HEK293 (cell line): ENCODE results near the gene HBEGF.
A peak's percentile ranks its signal among the peaks of the same experiment; 100 is the strongest.

Experiments
- BCL11B ChIP-seq: fragments of 450-650 bp; formaldehyde crosslinking; IDR thresholded peaks from 2 replicates; pipeline ENCODE4 v1.5.1; 2016; ENCODE audit warnings: low read depth, missing biosample characterization, missing genetic modification characterization
- GLI2 ChIP-seq: fragments of 450-650 bp; formaldehyde crosslinking; IDR thresholded peaks from 2 replicates; pipeline ENCODE4; 2017; ENCODE audit warnings: missing biosample characterization, missing genetic modification characterization, low read depth, borderline replicate concordance
- KLF1 ChIP-seq: fragments of 450-650 bp; formaldehyde crosslinking; IDR thresholded peaks from 2 replicates; pipeline ENCODE4 v1.5.1; 2016; ENCODE audit warnings: missing biosample characterization, missing genetic modification characterization
- KLF10 ChIP-seq: fragments of 450-650 bp; IDR thresholded peaks from 2 replicates; pipeline ENCODE4 v1.5.1; 2018; ENCODE audit warnings: missing biosample characterization, mild to moderate bottlenecking, missing genetic modification characterization
- KLF7 ChIP-seq: fragments of 450-650 bp; formaldehyde crosslinking; IDR thresholded peaks from 2 replicates; pipeline ENCODE4 v1.5.1; 2016; ENCODE audit warnings: missing biosample characterization, missing genetic modification characterization, borderline replicate concordance
- SETDB1 ChIP-seq: IDR thresholded peaks from one replicate; pipeline ENCODE4 v1.6.1; 2017; ENCODE audit warnings: mild to moderate bottlenecking, low read length, moderate library complexity, mixed read lengths; ENCODE audit not compliant: insufficient read length
- WT1 ChIP-seq: fragments of 450-650 bp; formaldehyde crosslinking; IDR thresholded peaks from 2 replicates; pipeline ENCODE4 v1.5.1; 2016; ENCODE audit warnings: missing biosample characterization, missing genetic modification characterization
- ZFP41 ChIP-seq: fragments of 450-650 bp; formaldehyde crosslinking; IDR thresholded peaks from 2 replicates; pipeline ENCODE4 v1.5.1; 2016; ENCODE audit warnings: missing biosample characterization, missing genetic modification characterization, borderline replicate concordance
- ZNF121 ChIP-seq: fragments of 450-650 bp; formaldehyde crosslinking; IDR thresholded peaks from 2 replicates; pipeline ENCODE4 v1.5.1; 2016; ENCODE audit warnings: missing biosample characterization, missing genetic modification characterization
- ZNF146 ChIP-seq: fragments of 450-650 bp; formaldehyde crosslinking; IDR thresholded peaks from 2 replicates; pipeline ENCODE4 v1.5.1; 2016; ENCODE audit warnings: missing biosample characterization, missing genetic modification characterization
- ZNF155 ChIP-seq: fragments of 450-650 bp; formaldehyde crosslinking; IDR thresholded peaks from 2 replicates; pipeline ENCODE4 v1.5.1; 2016; ENCODE audit warnings: missing biosample characterization, missing genetic modification characterization
- ZNF16 ChIP-seq: fragments of 450-650 bp; formaldehyde crosslinking; IDR thresholded peaks from 2 replicates; pipeline ENCODE4 v1.5.1; 2016; ENCODE audit warnings: low read depth, missing biosample characterization, missing genetic modification characterization
- ZNF2 ChIP-seq: fragments of 450-650 bp; formaldehyde crosslinking; IDR thresholded peaks from 2 replicates; pipeline ENCODE4 v1.5.1; 2016; ENCODE audit warnings: missing biosample characterization, missing genetic modification characterization
- ZNF302 ChIP-seq: fragments of 450-650 bp; formaldehyde crosslinking; IDR thresholded peaks from 2 replicates; pipeline ENCODE4 v1.5.1; 2016; ENCODE audit warnings: missing biosample characterization, missing genetic modification characterization, low read depth
- ZNF335 ChIP-seq: fragments of 450-650 bp; formaldehyde crosslinking; conservative IDR thresholded peaks from 2 replicates; pipeline ENCODE4 v1.5.1; 2016; ENCODE audit warnings: missing biosample characterization, missing genetic modification characterization
- ZNF341 ChIP-seq: fragments of 450-650 bp; formaldehyde crosslinking; IDR thresholded peaks from 2 replicates; pipeline ENCODE4; 2016; ENCODE audit warnings: low read depth, missing biosample characterization, missing genetic modification characterization
- ZNF366 ChIP-seq: fragments of 450-650 bp; formaldehyde crosslinking; conservative IDR thresholded peaks from 2 replicates; pipeline ENCODE4 v1.5.1; 2016; ENCODE audit warnings: missing biosample characterization, missing genetic modification characterization
- ZNF37A ChIP-seq: fragments of 450-650 bp; IDR thresholded peaks from 2 replicates; pipeline ENCODE4 v1.5.1; 2018; ENCODE audit warnings: missing biosample characterization, missing genetic modification characterization
- ZNF529 ChIP-seq: fragments of 450-650 bp; formaldehyde crosslinking; IDR thresholded peaks from 2 replicates; pipeline ENCODE4 v1.5.1; 2017; ENCODE audit warnings: missing genetic modification characterization, missing biosample characterization; ENCODE audit not compliant: insufficient replicate concordance
- ZNF544 ChIP-seq: fragments of 450-650 bp; formaldehyde crosslinking; IDR thresholded peaks from 2 replicates; pipeline ENCODE4 v1.5.0; 2017; ENCODE audit warnings: missing biosample characterization, missing genetic modification characterization
- ZNF548 ChIP-seq: fragments of 450-650 bp; formaldehyde crosslinking; IDR thresholded peaks from 2 replicates; pipeline ENCODE4 v1.5.1; 2016; ENCODE audit warnings: missing biosample characterization, missing genetic modification characterization
- ZNF585B ChIP-seq: fragments of 450-650 bp; formaldehyde crosslinking; IDR thresholded peaks from 2 replicates; pipeline ENCODE4 v1.5.1; 2016; ENCODE audit warnings: missing biosample characterization, missing genetic modification characterization
- ZNF621 ChIP-seq: fragments of 450-650 bp; formaldehyde crosslinking; IDR thresholded peaks from 2 replicates; pipeline ENCODE4 v1.5.1; 2017; ENCODE audit warnings: missing biosample characterization, missing genetic modification characterization
- ZNF624 ChIP-seq: fragments of 450-650 bp; formaldehyde crosslinking; IDR thresholded peaks from 2 replicates; pipeline ENCODE4 v1.5.1; 2017; ENCODE audit warnings: missing biosample characterization, missing genetic modification characterization
- ZNF670 ChIP-seq: fragments of 450-650 bp; formaldehyde crosslinking; IDR thresholded peaks from 2 replicates; pipeline ENCODE4 v1.5.1; 2016; ENCODE audit warnings: missing biosample characterization, missing genetic modification characterization, low read depth
- ZNF677 ChIP-seq: fragments of 450-650 bp; IDR thresholded peaks from 2 replicates; pipeline ENCODE4 v1.5.0; 2018; ENCODE audit warnings: missing biosample characterization, mild to moderate bottlenecking, missing genetic modification characterization, moderate library complexity
- TF ChIP-seq, protein P1 (sequence below): fragments of 450-650 bp; formaldehyde crosslinking; IDR thresholded peaks from 2 replicates; pipeline ENCODE4 v1.5.1; 2016; ENCODE audit warnings: missing biosample characterization, missing genetic modification characterization
- TF ChIP-seq, protein P2 (sequence below): fragments of 450-650 bp; formaldehyde crosslinking; IDR thresholded peaks from 2 replicates; pipeline ENCODE4 v1.5.1; 2017; ENCODE audit warnings: missing biosample characterization, missing genetic modification characterization
- TF ChIP-seq, protein P3 (sequence below): fragments of 450-650 bp; formaldehyde crosslinking; IDR thresholded peaks from 2 replicates; pipeline ENCODE4 v1.5.1; 2017; ENCODE audit warnings: missing biosample characterization, missing genetic modification characterization
- TF ChIP-seq, protein P4 (sequence below): fragments of 450-650 bp; formaldehyde crosslinking; IDR thresholded peaks from 2 replicates; pipeline ENCODE4 v1.5.1; 2016; ENCODE audit warnings: missing biosample characterization, missing genetic modification characterization
- TF ChIP-seq, protein P5 (sequence below): fragments of 450-650 bp; formaldehyde crosslinking; IDR thresholded peaks from 2 replicates; pipeline ENCODE4 v1.5.1; 2016; ENCODE audit warnings: missing biosample characterization, missing genetic modification characterization, low read depth

HBEGF gene

DNA sequence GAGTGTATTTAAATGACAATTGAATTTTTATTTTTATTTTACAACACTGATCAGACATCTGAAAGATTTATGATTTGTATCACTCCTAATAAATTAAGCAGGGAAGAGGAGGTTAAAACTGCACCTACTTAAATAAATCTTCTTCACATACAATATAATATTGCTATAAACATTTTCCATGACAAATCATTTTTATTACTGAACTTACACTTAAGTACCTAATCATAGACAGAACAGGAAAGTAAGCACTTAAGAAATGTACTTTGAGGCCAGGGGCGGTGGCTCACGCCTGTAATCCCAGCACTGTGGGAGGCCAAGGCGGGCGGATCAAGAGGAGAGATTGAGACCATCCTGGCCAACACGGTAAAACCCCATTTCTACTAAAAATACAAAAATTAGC lies 47.3 kb downstream of the HBEGF start (continued):
- TF ChIP-seq ZNF16 (tag by site-specific recombination) (no peak), KLF1 (tag by site-specific recombination) (peak; percentile 80), ZNF335 (tag by site-specific recombination) (no peak), ZNF621 (tag by site-specific recombination) (no peak), ZFP41 (tag by site-specific recombination) (no peak), GLI2 (tag by site-specific recombination) (0 out of 2 replicates have a peak, but pooled peaks have one; percentile 12), ZNF302 (no peak), KLF10 (tag by site-specific recombination) (peak; percentile 21; the same call in 1 of the 2 replicates), ZNF341 (tag by site-specific recombination) (no peak), ZNF121 (tag by site-specific recombination) (no peak), ZNF37A (no peak), SETDB1 (no peak), BCL11B (no peak), ZNF624 (no peak), ZNF670 (tag by site-specific recombination) (no peak), ZNF529 (tag by site-specific recombination) (no peak), ZNF366 (no peak), ZNF155 (tag by site-specific recombination) (no peak), KLF7 (0 out of 2 replicates have a peak, but pooled peaks have one; percentile 73), ZNF548 (no peak), ZNF544 (no peak), WT1 (tag by site-specific recombination) (peak; percentile 53), ZNF2 (tag by site-specific recombination) (peak; percentile 67; the same call in 1 of the 2 replicates), ZNF146 (no peak), ZNF585B (tag by site-specific recombination) (no peak), ZNF677 (tag by site-specific recombination) (no peak)
- TF ChIP-seq, protein P1, sequence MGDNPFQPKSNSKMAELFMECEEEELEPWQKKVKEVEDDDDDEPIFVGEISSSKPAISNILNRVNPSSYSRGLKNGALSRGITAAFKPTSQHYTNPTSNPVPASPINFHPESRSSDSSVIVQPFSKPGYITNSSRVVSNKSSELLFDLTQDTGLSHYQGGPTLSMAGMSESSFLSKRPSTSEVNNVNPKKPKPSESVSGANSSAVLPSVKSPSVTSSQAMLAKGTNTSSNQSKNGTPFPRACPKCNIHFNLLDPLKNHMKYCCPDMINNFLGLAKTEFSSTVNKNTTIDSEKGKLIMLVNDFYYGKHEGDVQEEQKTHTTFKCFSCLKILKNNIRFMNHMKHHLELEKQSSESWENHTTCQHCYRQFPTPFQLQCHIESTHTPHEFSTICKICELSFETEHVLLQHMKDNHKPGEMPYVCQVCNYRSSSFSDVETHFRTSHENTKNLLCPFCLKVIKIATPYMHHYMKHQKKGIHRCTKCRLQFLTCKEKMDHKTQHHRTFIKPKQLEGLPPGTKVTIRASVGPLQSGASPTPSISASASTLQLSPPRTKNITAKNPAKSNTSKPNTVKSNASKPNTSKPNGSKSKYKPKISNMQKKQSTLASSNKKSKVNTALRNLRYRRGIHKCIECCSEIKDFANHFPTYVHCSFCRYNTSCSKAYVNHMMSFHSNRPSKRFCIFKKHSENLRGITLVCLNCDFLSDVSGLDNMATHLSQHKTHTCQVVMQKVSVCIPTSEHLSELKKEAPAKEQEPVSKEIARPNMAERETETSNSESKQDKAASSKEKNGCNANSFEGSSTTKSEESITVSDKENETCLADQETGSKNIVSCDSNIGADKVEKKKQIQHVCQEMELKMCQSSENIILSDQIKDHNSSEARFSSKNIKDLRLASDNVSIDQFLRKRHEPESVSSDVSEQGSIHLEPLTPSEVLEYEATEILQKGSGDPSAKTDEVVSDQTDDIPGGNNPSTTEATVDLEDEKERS (tag by site-specific recombination) = no peak
- TF ChIP-seq, protein P2, sequence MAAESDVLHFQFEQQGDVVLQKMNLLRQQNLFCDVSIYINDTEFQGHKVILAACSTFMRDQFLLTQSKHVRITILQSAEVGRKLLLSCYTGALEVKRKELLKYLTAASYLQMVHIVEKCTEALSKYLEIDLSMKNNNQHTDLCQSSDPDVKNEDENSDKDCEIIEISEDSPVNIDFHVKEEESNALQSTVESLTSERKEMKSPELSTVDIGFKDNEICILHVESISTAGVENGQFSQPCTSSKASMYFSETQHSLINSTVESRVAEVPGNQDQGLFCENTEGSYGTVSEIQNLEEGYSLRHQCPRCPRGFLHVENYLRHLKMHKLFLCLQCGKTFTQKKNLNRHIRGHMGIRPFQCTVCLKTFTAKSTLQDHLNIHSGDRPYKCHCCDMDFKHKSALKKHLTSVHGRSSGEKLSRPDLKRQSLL (tag by site-specific recombination) = no peak
- TF ChIP-seq, protein P3, sequence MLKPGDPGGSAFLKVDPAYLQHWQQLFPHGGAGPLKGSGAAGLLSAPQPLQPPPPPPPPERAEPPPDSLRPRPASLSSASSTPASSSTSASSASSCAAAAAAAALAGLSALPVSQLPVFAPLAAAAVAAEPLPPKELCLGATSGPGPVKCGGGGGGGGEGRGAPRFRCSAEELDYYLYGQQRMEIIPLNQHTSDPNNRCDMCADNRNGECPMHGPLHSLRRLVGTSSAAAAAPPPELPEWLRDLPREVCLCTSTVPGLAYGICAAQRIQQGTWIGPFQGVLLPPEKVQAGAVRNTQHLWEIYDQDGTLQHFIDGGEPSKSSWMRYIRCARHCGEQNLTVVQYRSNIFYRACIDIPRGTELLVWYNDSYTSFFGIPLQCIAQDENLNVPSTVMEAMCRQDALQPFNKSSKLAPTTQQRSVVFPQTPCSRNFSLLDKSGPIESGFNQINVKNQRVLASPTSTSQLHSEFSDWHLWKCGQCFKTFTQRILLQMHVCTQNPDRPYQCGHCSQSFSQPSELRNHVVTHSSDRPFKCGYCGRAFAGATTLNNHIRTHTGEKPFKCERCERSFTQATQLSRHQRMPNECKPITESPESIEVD = peak; percentile 66
- TF ChIP-seq, protein P4, sequence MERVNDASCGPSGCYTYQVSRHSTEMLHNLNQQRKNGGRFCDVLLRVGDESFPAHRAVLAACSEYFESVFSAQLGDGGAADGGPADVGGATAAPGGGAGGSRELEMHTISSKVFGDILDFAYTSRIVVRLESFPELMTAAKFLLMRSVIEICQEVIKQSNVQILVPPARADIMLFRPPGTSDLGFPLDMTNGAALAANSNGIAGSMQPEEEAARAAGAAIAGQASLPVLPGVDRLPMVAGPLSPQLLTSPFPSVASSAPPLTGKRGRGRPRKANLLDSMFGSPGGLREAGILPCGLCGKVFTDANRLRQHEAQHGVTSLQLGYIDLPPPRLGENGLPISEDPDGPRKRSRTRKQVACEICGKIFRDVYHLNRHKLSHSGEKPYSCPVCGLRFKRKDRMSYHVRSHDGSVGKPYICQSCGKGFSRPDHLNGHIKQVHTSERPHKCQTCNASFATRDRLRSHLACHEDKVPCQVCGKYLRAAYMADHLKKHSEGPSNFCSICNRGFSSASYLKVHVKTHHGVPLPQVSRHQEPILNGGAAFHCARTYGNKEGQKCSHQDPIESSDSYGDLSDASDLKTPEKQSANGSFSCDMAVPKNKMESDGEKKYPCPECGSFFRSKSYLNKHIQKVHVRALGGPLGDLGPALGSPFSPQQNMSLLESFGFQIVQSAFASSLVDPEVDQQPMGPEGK (tag by site-specific recombination) = no peak
- TF ChIP-seq, protein P5, sequence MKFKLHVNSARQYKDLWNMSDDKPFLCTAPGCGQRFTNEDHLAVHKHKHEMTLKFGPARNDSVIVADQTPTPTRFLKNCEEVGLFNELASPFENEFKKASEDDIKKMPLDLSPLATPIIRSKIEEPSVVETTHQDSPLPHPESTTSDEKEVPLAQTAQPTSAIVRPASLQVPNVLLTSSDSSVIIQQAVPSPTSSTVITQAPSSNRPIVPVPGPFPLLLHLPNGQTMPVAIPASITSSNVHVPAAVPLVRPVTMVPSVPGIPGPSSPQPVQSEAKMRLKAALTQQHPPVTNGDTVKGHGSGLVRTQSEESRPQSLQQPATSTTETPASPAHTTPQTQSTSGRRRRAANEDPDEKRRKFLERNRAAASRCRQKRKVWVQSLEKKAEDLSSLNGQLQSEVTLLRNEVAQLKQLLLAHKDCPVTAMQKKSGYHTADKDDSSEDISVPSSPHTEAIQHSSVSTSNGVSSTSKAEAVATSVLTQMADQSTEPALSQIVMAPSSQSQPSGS (tag by site-specific recombination) = no peak
